H1 (cell line): ENCODE measurements around the gene PAX6. TPM values are rescaled to one million over a fixed set of nuclear protein-coding genes. Genes with fewer than 3 reads are reported as not detected.

Experiments used
- CTCF ChIA-PET: fragments of 300-600 bp; sonication (Branson Sonifier 250); formaldehyde crosslinking; loops from one replicate; lab custom pipeline; 2021; ENCODE audit not compliant: partially characterized antibody; lab: Charles Lee
- POLR2A ChIA-PET: fragments of 300-600 bp; sonication (Branson Sonifier 250); formaldehyde crosslinking; loops from one replicate; lab custom pipeline; 2021; ENCODE audit warnings: inconsistent platforms; ENCODE audit not compliant: partially characterized antibody; lab: Charles Lee
- DNase-seq, 2 experiments: peaks; one replicate each; pipeline versions ENCODE4 v3.0.0 to v3.0.0-alpha.2; 2010 to 2022; ENCODE audit warnings: low spot score in 2 of 2, low read depth in 1 of 2, mixed read lengths in 1 of 2
- FAIRE-seq: peaks from 2 replicates; lab custom pipeline; 2011; peaks lifted over from hg19 to GRCh38; lab: Jason Lieb, UNC
- H2AFZ ChIP-seq: 2 replicates; pipeline ENCODE4 v1.8.1; 2012; ENCODE audit warnings: low read length, inconsistent platforms
- H2AK5ac ChIP-seq: 2 replicates; pipeline ENCODE4 v1.6.1; 2013; ENCODE audit warnings: low read depth, low read length
- H2BK120ac ChIP-seq: replicated peaks from 2 replicates; pipeline ENCODE3; 2013; ENCODE audit warnings: low read depth, low read length, inconsistent platforms
- H2BK12ac ChIP-seq: 2 replicates; pipeline ENCODE4 v1.6.1; 2013; ENCODE audit warnings: low read depth, low read length
- H2BK15ac ChIP-seq: 2 replicates; pipeline ENCODE4 v1.6.1; 2013; ENCODE audit warnings: low read length
- H2BK20ac ChIP-seq: 2 replicates; pipeline ENCODE4 v1.6.1; 2013; ENCODE audit warnings: low read length
- H2BK5ac ChIP-seq: 2 replicates; pipeline ENCODE4 v1.6.1; 2013; ENCODE audit warnings: low read depth, low read length
- H3K14ac ChIP-seq: 2 replicates; pipeline ENCODE4 v1.6.1; 2013; ENCODE audit warnings: inconsistent platforms; ENCODE audit not compliant: insufficient read length
- H3K18ac ChIP-seq: 2 replicates; pipeline ENCODE4 v1.6.1; 2013; ENCODE audit warnings: low read length; ENCODE audit errors: extremely low read depth
- H3K23ac ChIP-seq: 2 replicates; pipeline ENCODE4 v1.6.1; 2013; ENCODE audit warnings: inconsistent platforms; ENCODE audit not compliant: insufficient read length
- H3K23me2 ChIP-seq: 2 replicates; pipeline ENCODE4 v1.6.1; 2013; ENCODE audit warnings: low read depth, low read length
- H3K27ac ChIP-seq: 2 replicates; pipeline ENCODE4 v1.6.1; 2011; ENCODE audit warnings: low read depth, low read length, inconsistent platforms
- H3K27me3 ChIP-seq, 4 experiments: replicated peaks in 1 of 4; 1 replicate in 1 of 4; 2 replicates in 3 of 4; pipeline versions ENCODE4 v1.6.1 to v1.8.1; 2011 to 2013; ENCODE audit warnings: low read length in 3 of 4, mild to moderate bottlenecking in 3 of 4, inconsistent platforms in 2 of 4, mixed read lengths in 2 of 4, moderate library complexity in 1 of 4; ENCODE audit not compliant: control insufficient read depth in 3 of 4, insufficient read depth in 3 of 4; ENCODE audit errors: extremely low read depth in 1 of 4
- H3K36me3 ChIP-seq, 4 experiments: 2 replicates each; pipeline versions ENCODE4 v1.6.1 to v1.8.1; 2011 to 2013; ENCODE audit warnings: mild to moderate bottlenecking in 4 of 4, low read length in 3 of 4, moderate library complexity in 2 of 4, control low read depth in 1 of 4, inconsistent platforms in 1 of 4; ENCODE audit not compliant: insufficient read depth in 4 of 4, control insufficient read depth in 2 of 4
- H3K4ac ChIP-seq: replicated peaks from 2 replicates; pipeline ENCODE3; 2013; ENCODE audit warnings: low read length, low read depth, mixed read lengths, inconsistent platforms; ENCODE audit not compliant: insufficient read length
- H3K4me1 ChIP-seq, 4 experiments: replicated peaks in 1 of 4; 1 replicate in 1 of 4; 2 replicates in 3 of 4; pipeline versions ENCODE4 v1.6.1 to v1.8.1; 2011 to 2013; ENCODE audit warnings: low read length in 3 of 4, inconsistent platforms in 2 of 4, mixed read lengths in 1 of 4; ENCODE audit not compliant: insufficient read depth in 4 of 4, control insufficient read depth in 3 of 4
- H3K4me2 ChIP-seq, 2 experiments: 2 replicates each; pipeline versions ENCODE4 v1.6.1 to v1.8.1; 2011 to 2013; ENCODE audit warnings: low read depth in 2 of 2, low read length in 2 of 2, control low read depth in 1 of 2, inconsistent platforms in 1 of 2, mild to moderate bottlenecking in 1 of 2; ENCODE audit not compliant: insufficient read depth in 1 of 2
- H3K4me3 ChIP-seq, 4 experiments: fragments of 200-600, 300-600 bp in 1 of 4; sonication (generic), shearing (Covaris generic), sonication (Bioruptor Twin) in 1 of 4; 2 replicates each; pipeline versions ENCODE4 v1.5.1 to v1.8.1; 2011 to 2016; ENCODE audit warnings: low read length in 4 of 4, low read depth in 3 of 4, control low read depth in 2 of 4, inconsistent platforms in 2 of 4, mild to moderate bottlenecking in 2 of 4, mixed read lengths in 1 of 4, moderate library complexity in 1 of 4; ENCODE audit not compliant: insufficient read depth in 2 of 4; ENCODE audit errors: extremely low read depth in 1 of 4
- H3K56ac ChIP-seq: replicated peaks from 2 replicates; pipeline ENCODE3; 2013; ENCODE audit warnings: low read depth, mild to moderate bottlenecking, mixed read lengths, low read length, inconsistent platforms; ENCODE audit not compliant: insufficient read length
- H3K79me1 ChIP-seq: 2 replicates; pipeline ENCODE4 v1.6.1; 2013; ENCODE audit warnings: low read depth, low read length, control low read depth
- H3K79me2 ChIP-seq, 2 experiments: 2 replicates each; pipeline versions ENCODE4 v1.6.1 to v1.8.1; 2012 to 2013; ENCODE audit warnings: low read length in 2 of 2, mild to moderate bottlenecking in 2 of 2, inconsistent platforms in 1 of 2; ENCODE audit not compliant: insufficient read depth in 2 of 2, control insufficient read depth in 1 of 2
- H3K9ac ChIP-seq, 4 experiments: replicated peaks in 1 of 4; 1 replicate in 1 of 4; 2 replicates in 3 of 4; pipeline versions ENCODE4 v1.6.1 to v1.8.1; 2011 to 2013; ENCODE audit warnings: low read depth in 3 of 4, low read length in 3 of 4, control low read depth in 2 of 4, mild to moderate bottlenecking in 2 of 4, moderate library complexity in 2 of 4, inconsistent platforms in 1 of 4; ENCODE audit errors: extremely low read depth in 1 of 4
- H3K9me3 ChIP-seq, 2 experiments: 2 replicates each; pipeline versions ENCODE4 v1.6.1 to v1.8.1; 2012 to 2013; ENCODE audit warnings: mild to moderate bottlenecking in 2 of 2, moderate library complexity in 2 of 2, control low read depth in 1 of 2, inconsistent platforms in 1 of 2, low read depth in 1 of 2, low read length in 1 of 2, mixed read lengths in 1 of 2; ENCODE audit not compliant: insufficient read depth in 2 of 2
- H4K20me1 ChIP-seq, 2 experiments: replicated peaks in 1 of 2; 2 replicates each; pipeline versions ENCODE3 to v1.8.1; 2011 to 2013; ENCODE audit warnings: inconsistent platforms in 2 of 2, low read length in 2 of 2, mild to moderate bottlenecking in 1 of 2; ENCODE audit not compliant: insufficient read depth in 2 of 2, control insufficient read depth in 1 of 2
- H4K5ac ChIP-seq: 2 replicates; pipeline ENCODE4 v1.6.1; 2013; ENCODE audit warnings: low read length, low read depth, mixed read lengths, inconsistent platforms; ENCODE audit not compliant: insufficient read length
- H4K8ac ChIP-seq: 2 replicates; pipeline ENCODE4 v1.8.0; 2013; ENCODE audit warnings: mild to moderate bottlenecking, moderate library complexity, low read length, inconsistent platforms; ENCODE audit not compliant: insufficient read depth; ENCODE audit errors: extremely low read depth
- H4K91ac ChIP-seq: replicated peaks from 2 replicates; pipeline ENCODE3; 2013; ENCODE audit warnings: low read length, mixed read lengths, inconsistent platforms; ENCODE audit not compliant: insufficient read length
- CREB1 ChIP-seq: IDR thresholded peaks from 2 replicates; pipeline ENCODE4 v1.6.1; 2012; ENCODE audit warnings: inconsistent platforms
- SP4 ChIP-seq: IDR thresholded peaks from 2 replicates; pipeline ENCODE4 v1.6.1; 2012; ENCODE audit warnings: low read length, inconsistent platforms
- TEAD4 ChIP-seq: IDR thresholded peaks from 2 replicates; pipeline ENCODE4 v1.6.1; 2012; ENCODE audit warnings: low read depth, low read length, inconsistent platforms, mixed read lengths
- WGBS, 2 experiments: shearing (Covaris generic) in 1 of 2; methylation state at CpG; one replicate each; pipeline versions ENCODE4 v1.1.6 to v1.1.7; 2013 to 2015; ENCODE audit warnings: low lambda C conversion rate in 2 of 2, mixed read lengths in 2 of 2, inconsistent platforms in 1 of 2, low coverage in 1 of 2, missing lambda C conversion rate in 1 of 2; ENCODE audit not compliant: insufficient replicate concordance in 2 of 2, insufficient coverage in 1 of 2, insufficient read length in 1 of 2; ENCODE audit errors: extremely low coverage in 1 of 2, missing lambda C conversion rate in 1 of 2; 5-methylcytosine and 5-hydroxymethylcytosine counted together
- polyA plus RNA-seq, 7 experiments: library from polyadenylated mRNA; depleted of rRNA in 3 of 7; stranded (reverse) in 5 of 7; unstranded in 2 of 7; fragments of >200 nt in 5 of 7; fragments of 200-250 nt in 2 of 7; gene quantifications; 1 replicate in 5 of 7; 2 replicates in 1 of 7; 4 replicates in 1 of 7; pipeline versions ENCODE4 v1.2.1 to v1.2.3, GENCODE V29; 2011 to 2013; ENCODE audit warnings: missing spikeins in 2 of 7, mixed read lengths in 2 of 7
- total RNA-seq: library from RNA; stranded (reverse); fragmentation: NEBNext Ultra II Directional; extraction: Animal tissue kit (Norgen Biotek cat#: 25700); gene quantifications from 2 replicates; pipeline ENCODE4 v1.2.1, GENCODE V29; 2021

The PAX6 gene
- total and polyA plus RNA-seq, 2 of the 8 experiments (the other 6 are each of a cell fraction or from before 2014, with no cell fraction given), result 0.30 to 0.65 TPM

DNA sequence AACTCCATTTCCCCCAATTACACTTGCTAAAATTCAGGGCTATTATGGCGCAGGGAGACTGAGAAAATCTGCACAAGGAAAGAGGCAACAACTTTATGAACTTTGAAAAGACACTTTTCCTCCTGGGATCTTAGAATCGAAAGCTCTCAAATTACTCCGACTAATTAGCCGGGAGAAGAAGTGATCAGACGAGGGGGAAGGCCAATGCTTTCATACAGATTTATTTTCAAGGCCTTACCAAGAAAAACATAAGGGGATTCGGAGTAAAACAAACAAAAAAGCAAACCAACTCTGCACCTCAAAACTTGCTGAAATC, 1.6 kb downstream of the PAX6 start:
- no peak overlapping the region for H2BK5ac ChIP-seq
- FAIRE-seq (no peak), DNase-seq (no peak)
- H4K5ac ChIP-seq, result no peak overlapping the region
- no peak overlapping the region for H3K14ac ChIP-seq
- TF ChIP-seq CREB1, result no peak
- no peak for TF ChIP-seq TEAD4
- TF ChIP-seq SP4, result no peak
- H2BK120ac ChIP-seq, result no peak overlapping the region
- no peaks in the 10 kb centered on the region for H3K79me1 ChIP-seq
- H3K4me1 ChIP-seq, result peaks cover 22 to 49% (median 39%) of the 10 kb centered on the region in 4 experiments
- H3K18ac ChIP-seq, result no peak overlapping the region
- H4K91ac ChIP-seq, result no peak overlapping the region
- no peaks in the 10 kb centered on the region for H3K9me3 ChIP-seq
- H3K4me2 ChIP-seq, result peak overlapping the region; percentile 74 to 91
- peaks cover 5% of the 10 kb centered on the region; the same call in 1 of the 2 replicates for H3K23me2 ChIP-seq
- no peak overlapping the region for H3K4ac ChIP-seq
- no peaks in the 10 kb centered on the region for H3K36me3 ChIP-seq
- H3K56ac ChIP-seq, result no peak overlapping the region
- 4% methylated on average over 6 of the region's 6 CpGs; no CpG with 5 or more reads in 1 of the 2 experiments for WGBS, 2 experiments
- H3K27ac ChIP-seq, result no peak overlapping the region
- no peak overlapping the region for H2BK20ac ChIP-seq
- no peak overlapping the region for H2BK15ac ChIP-seq
- peaks cover 2 to 8% of the 10 kb centered on the region in 2 experiments for H4K20me1 ChIP-seq
- H2AK5ac ChIP-seq, result no peak overlapping the region
- no peak overlapping the region for H2AFZ ChIP-seq
- no peaks in the 10 kb centered on the region for H3K79me2 ChIP-seq
- no peak overlapping the region for H3K9ac ChIP-seq
- CTCF ChIA-PET, result interaction anchor here (0.6 to 7.2 kb wide), 12 partner anchors 9 to 590 kb away, joined by 3 to 88 read pairs (median 5); no protein-coding TSS in a partner anchor
- peak overlapping the region; percentile 36 to 62 (median 42); a peak in 6 of 8 replicates for H3K4me3 ChIP-seq
- H4K8ac ChIP-seq, result no peak overlapping the region
- H3K27me3 ChIP-seq, result peaks cover 85 to 99% (median 96%) of the 10 kb centered on the region in 4 experiments
- H2BK12ac ChIP-seq, result no peak overlapping the region
- POLR2A ChIA-PET, result interaction anchor here (1.0 to 3.4 kb wide), 4 partner anchors 9 to 13 kb away, joined by 3 to 16 read pairs (median 10); no protein-coding TSS in a partner anchor
- H3K23ac ChIP-seq, result no peak overlapping the region
